PC-9 (cell line): ENCODE results near the gene USF2.

ENCODE experiments used
- CTCF ChIP-seq: fragments of 200-600 bp; sonication (generic); conservative IDR thresholded peaks from 2 replicates; pipeline ENCODE4 v1.6.1; 2017; ENCODE audit warnings: mixed run types, antibody characterized with exemption, mild to moderate bottlenecking, moderate library complexity
- EZH2 ChIP-seq: fragments of 200-600 bp; sonication (generic); IDR thresholded peaks from 2 replicates; pipeline ENCODE4 v1.8.0; 2017; ENCODE audit warnings: antibody characterized with exemption, low read depth

GRCh38 chr19:35257113-35257461 lies 11.7 kb upstream of the USF2 start:
- TF ChIP-seq CTCF (no peak), EZH2 (no peak)
